GM12878 (cell line): ENCODE measurements around the gene ICA1. TPM values are rescaled to one million over a fixed set of nuclear protein-coding genes. Genes with fewer than 3 reads are reported as not detected.

ENCODE experiments used
- CUX1 ChIP-seq: IDR thresholded peaks from 2 replicates; pipeline ENCODE4 v1.6.1; 2012; ENCODE audit warnings: improper control_type of control experiment, low read depth, low read length; ENCODE audit not compliant: insufficient replicate concordance
- E2F8 ChIP-seq: fragments of 450-650 bp; IDR thresholded peaks from 2 replicates; pipeline ENCODE4 v1.6.1; 2018; ENCODE audit warnings: mild to moderate bottlenecking, low read depth, moderate library complexity; ENCODE audit not compliant: partially characterized antibody
- FOXM1 ChIP-seq: IDR thresholded peaks from 2 replicates; pipeline ENCODE4 v1.6.1; 2012; ENCODE audit warnings: low read depth, mild to moderate bottlenecking, inconsistent platforms, low read length, moderate library complexity
- KLF5 ChIP-seq: fragments of 450-650 bp; IDR thresholded peaks from 2 replicates; pipeline ENCODE4 v1.6.1; 2014; ENCODE audit warnings: mild to moderate bottlenecking; ENCODE audit not compliant: partially characterized antibody
- MXI1 ChIP-seq: fragments of 150-350 bp; IDR thresholded peaks from 2 replicates; pipeline ENCODE4 v1.6.1; 2011; ENCODE audit warnings: low read depth, mild to moderate bottlenecking, inconsistent platforms, low read length, improper control_type of control experiment
- MYC ChIP-seq: IDR thresholded peaks from 2 replicates; pipeline ENCODE4 v1.6.1; 2011; ENCODE audit warnings: mild to moderate bottlenecking, low read length, moderate library complexity, inconsistent platforms; ENCODE audit not compliant: insufficient read depth, insufficient replicate concordance, insufficient read length, severe bottlenecking
- NFYA ChIP-seq: IDR thresholded peaks from 2 replicates; pipeline ENCODE4 v1.6.1; 2011; ENCODE audit warnings: low read depth, mild to moderate bottlenecking, low read length, improper control_type of control experiment, borderline replicate concordance
- NRF1 ChIP-seq: conservative IDR thresholded peaks from 2 replicates; pipeline ENCODE4 v1.6.1; 2011; ENCODE audit warnings: mild to moderate bottlenecking, low read depth, low read length, improper control_type of control experiment
- POU2F2 ChIP-seq: IDR thresholded peaks from 3 replicates; pipeline ENCODE4 v1.6.1; 2011; ENCODE audit warnings: low read depth, mild to moderate bottlenecking, low read length, borderline replicate concordance
- RELA ChIP-seq: fragments of 450-650 bp; IDR thresholded peaks from 2 replicates; pipeline ENCODE4 v1.8.0; 2014; ENCODE audit warnings: borderline replicate concordance; ENCODE audit not compliant: partially characterized antibody
- SREBF1 ChIP-seq: IDR thresholded peaks from 2 replicates; pipeline ENCODE4 v1.6.1; 2012; ENCODE audit warnings: mild to moderate bottlenecking, low read length
- TAF1 ChIP-seq: IDR thresholded peaks from 2 replicates; pipeline ENCODE4 v1.6.1; 2011; ENCODE audit warnings: mild to moderate bottlenecking, low read depth, low read length, borderline replicate concordance
- TBL1XR1 ChIP-seq: IDR thresholded peaks from 2 replicates; pipeline ENCODE4 v1.6.1; 2012; ENCODE audit warnings: low read depth, low read length, improper control_type of control experiment
- YY1 ChIP-seq: IDR thresholded peaks from 2 replicates; pipeline ENCODE4 v1.6.1; 2011; ENCODE audit warnings: low read depth, mild to moderate bottlenecking, low read length
- polyA plus RNA-seq, 11 experiments: library from polyadenylated mRNA; depleted of rRNA in 4 of 11; unstranded in 6 of 11; stranded (reverse) in 5 of 11; fragments of >200 nt; fragmentation: Nextera tagmentation in 4 of 11; fragmentation: Illumina TruSeq in 1 of 11; extraction: Ambion mirVana in 4 of 11; extraction: Trizol in 1 of 11; gene quantifications; 1 replicate in 1 of 11; 2 replicates in 10 of 11; pipeline versions ENCODE4 v1.2.1 to v1.2.3, GENCODE V29; 2011 to 2016; ENCODE audit warnings: inconsistent platforms in 2 of 11, missing spikeins in 2 of 11, low read depth in 1 of 11
- total RNA-seq, 4 experiments: library from RNA; depleted of rRNA in 3 of 4; stranded (reverse); fragments of >200 nt in 3 of 4; fragmentation: Illumina TruSeq in 1 of 4; extraction: Trizol in 1 of 4; gene quantifications; 2 replicates each; pipeline versions ENCODE4 v1.2.1 to v1.2.3, GENCODE V29; 2013 to 2021
- TF ChIP-seq, protein P1 (sequence below): fragments of 450-650 bp; IDR thresholded peaks from 2 replicates; pipeline ENCODE4 v1.6.1; 2017; ENCODE audit warnings: mild to moderate bottlenecking, low read depth, inconsistent platforms; ENCODE audit not compliant: poor library complexity, severe bottlenecking

The ICA1 gene
- total and polyA plus RNA-seq, 10 of the 15 experiments (the other 5 are each of a cell fraction or from before 2014, with no cell fraction given): 1.3 to 35.1 (median 3.3) TPM

GRCh38 chr7:8295638-8296361 is 33.8 kb upstream of the ICA1 start (continued):
- TF ChIP-seq POU2F2 (0 out of 3 replicates have a peak, but pooled peaks have one; percentile 17), E2F8 (no peak), KLF5 (no peak), CUX1 (no peak), YY1 (peak; percentile 87; the same call in 1 of the 2 replicates), TBL1XR1 (no peak), TAF1 (no peak), NRF1 (no peak), NFYA (no peak), MYC (no peak), FOXM1 (no peak), MXI1 (no peak), RELA (no peak), SREBF1 (no peak)
- TF ChIP-seq, protein P1, sequence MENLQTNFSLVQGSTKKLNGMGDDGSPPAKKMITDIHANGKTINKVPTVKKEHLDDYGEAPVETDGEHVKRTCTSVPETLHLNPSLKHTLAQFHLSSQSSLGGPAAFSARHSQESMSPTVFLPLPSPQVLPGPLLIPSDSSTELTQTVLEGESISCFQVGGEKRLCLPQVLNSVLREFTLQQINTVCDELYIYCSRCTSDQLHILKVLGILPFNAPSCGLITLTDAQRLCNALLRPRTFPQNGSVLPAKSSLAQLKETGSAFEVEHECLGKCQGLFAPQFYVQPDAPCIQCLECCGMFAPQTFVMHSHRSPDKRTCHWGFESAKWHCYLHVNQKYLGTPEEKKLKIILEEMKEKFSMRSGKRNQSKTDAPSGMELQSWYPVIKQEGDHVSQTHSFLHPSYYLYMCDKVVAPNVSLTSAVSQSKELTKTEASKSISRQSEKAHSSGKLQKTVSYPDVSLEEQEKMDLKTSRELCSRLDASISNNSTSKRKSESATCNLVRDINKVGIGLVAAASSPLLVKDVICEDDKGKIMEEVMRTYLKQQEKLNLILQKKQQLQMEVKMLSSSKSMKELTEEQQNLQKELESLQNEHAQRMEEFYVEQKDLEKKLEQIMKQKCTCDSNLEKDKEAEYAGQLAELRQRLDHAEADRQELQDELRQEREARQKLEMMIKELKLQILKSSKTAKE: no peak
